OCI-LY3 (cell line): Measurements from ENCODE around the gene RNU7-1.

Source experiments
- H2AFZ ChIP-seq: fragments of 200-600, 300-600 bp; shearing (Covaris generic); 2 replicates; pipeline ENCODE4 v1.6.0; 2014; ENCODE audit warnings: antibody characterized with exemption, low read depth, low read length
- H3K27ac ChIP-seq: fragments of 200-600, 300-600 bp; sonication (generic); 2 replicates; pipeline ENCODE4 v1.5.1; 2014; ENCODE audit warnings: mild to moderate bottlenecking, low read length, moderate library complexity, mixed read lengths
- H3K27me3 ChIP-seq: fragments of 200-600, 300-600 bp; sonication (generic); 2 replicates; pipeline ENCODE4 v1.6.1; 2014; ENCODE audit warnings: low read depth, low read length, mixed read lengths
- H3K36me3 ChIP-seq: fragments of 200-600, 300-600 bp; sonication (generic); replicated peaks from 2 replicates; pipeline ENCODE3; 2014; ENCODE audit warnings: low read depth, low read length, mixed read lengths
- H3K4me1 ChIP-seq: fragments of 300-600, 200-600 bp; sonication (generic); 2 replicates; pipeline ENCODE4 v1.6.1; 2014; ENCODE audit warnings: low read length, mixed read lengths
- H3K4me2 ChIP-seq: fragments of 200-600, 300-600 bp; sonication (generic); 2 replicates; pipeline ENCODE4 v1.6.1; 2014; ENCODE audit warnings: low read length, mixed read lengths
- H3K4me3 ChIP-seq: fragments of 300-600, 200-600 bp; sonication (generic); 2 replicates; pipeline ENCODE4 v1.5.1; 2014; ENCODE audit warnings: antibody characterized with exemption, mild to moderate bottlenecking, low read length, moderate library complexity
- H3K79me2 ChIP-seq: fragments of 300-600, 200-600 bp; shearing (Covaris generic); 2 replicates; pipeline ENCODE4 v1.6.1; 2014; ENCODE audit warnings: mild to moderate bottlenecking, low read length, mixed read lengths
- H3K9ac ChIP-seq: fragments of 300-600, 200-600 bp; shearing (Covaris generic); 2 replicates; pipeline ENCODE4 v1.6.0; 2014; ENCODE audit warnings: mild to moderate bottlenecking, low read length, moderate library complexity
- H3K9me3 ChIP-seq: fragments of 200-600, 300-600 bp; shearing (Covaris generic); 2 replicates; pipeline ENCODE4 v1.6.1; 2014; ENCODE audit warnings: low read length, mixed read lengths; ENCODE audit not compliant: insufficient read depth
- H4K20me1 ChIP-seq: fragments of 200-600, 300-600 bp; sonication (generic); 2 replicates; pipeline ENCODE4 v1.6.1; 2016; ENCODE audit warnings: low read length, mixed read lengths; ENCODE audit not compliant: insufficient read depth
- EZH2phosphoT487 ChIP-seq: fragments of 200-600 bp; shearing (Covaris generic); IDR thresholded peaks from 2 replicates; pipeline ENCODE4 v1.6.1; 2018; ENCODE audit warnings: antibody characterized with exemption, mixed run types, low read depth
- TF ChIP-seq, protein P1 (sequence below): fragments of 200-600, 300-600 bp; sonication (generic); IDR thresholded peaks from 2 replicates; pipeline ENCODE4 v1.5.1; 2014; ENCODE audit warnings: antibody characterized with exemption, low read length, low read depth

RNU7-1 gene

DNA sequence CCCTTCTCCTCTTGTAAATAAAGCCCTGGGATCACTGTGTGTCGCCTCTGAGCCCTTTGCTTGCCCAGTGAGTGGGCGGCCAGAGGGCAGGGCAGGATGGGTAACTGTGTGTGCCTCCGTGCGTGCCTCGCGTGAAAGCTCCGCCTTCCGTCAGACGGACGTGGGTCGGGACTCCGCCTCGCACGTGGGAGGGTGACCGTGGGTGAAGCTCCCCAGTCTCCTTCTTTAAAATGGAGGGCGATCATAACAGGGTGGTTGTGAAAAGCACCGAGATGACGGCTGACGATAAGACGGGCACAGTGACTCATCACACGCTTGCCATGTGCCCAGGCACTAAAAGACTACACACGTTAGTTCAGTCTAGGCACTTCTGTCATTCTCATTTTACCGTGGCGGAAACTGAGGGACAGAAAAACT is 17.7 kb downstream of the RNU7-1 start:
- no peak for TF ChIP-seq EZH2phosphoT487
- TF ChIP-seq, protein P1, sequence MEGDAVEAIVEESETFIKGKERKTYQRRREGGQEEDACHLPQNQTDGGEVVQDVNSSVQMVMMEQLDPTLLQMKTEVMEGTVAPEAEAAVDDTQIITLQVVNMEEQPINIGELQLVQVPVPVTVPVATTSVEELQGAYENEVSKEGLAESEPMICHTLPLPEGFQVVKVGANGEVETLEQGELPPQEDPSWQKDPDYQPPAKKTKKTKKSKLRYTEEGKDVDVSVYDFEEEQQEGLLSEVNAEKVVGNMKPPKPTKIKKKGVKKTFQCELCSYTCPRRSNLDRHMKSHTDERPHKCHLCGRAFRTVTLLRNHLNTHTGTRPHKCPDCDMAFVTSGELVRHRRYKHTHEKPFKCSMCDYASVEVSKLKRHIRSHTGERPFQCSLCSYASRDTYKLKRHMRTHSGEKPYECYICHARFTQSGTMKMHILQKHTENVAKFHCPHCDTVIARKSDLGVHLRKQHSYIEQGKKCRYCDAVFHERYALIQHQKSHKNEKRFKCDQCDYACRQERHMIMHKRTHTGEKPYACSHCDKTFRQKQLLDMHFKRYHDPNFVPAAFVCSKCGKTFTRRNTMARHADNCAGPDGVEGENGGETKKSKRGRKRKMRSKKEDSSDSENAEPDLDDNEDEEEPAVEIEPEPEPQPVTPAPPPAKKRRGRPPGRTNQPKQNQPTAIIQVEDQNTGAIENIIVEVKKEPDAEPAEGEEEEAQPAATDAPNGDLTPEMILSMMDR, result no peak
- peak overlapping the region; percentile 53 for H3K4me2 ChIP-seq
- no peaks in the 10 kb centered on the region for H3K9me3 ChIP-seq
- peak overlapping the region; percentile 29; the same call in 1 of the 2 replicates for H3K4me3 ChIP-seq
- H3K27ac ChIP-seq, result peak overlapping the region; percentile 43
- no peaks in the 10 kb centered on the region for H3K27me3 ChIP-seq
- H3K79me2 ChIP-seq, result no peaks in the 10 kb centered on the region
- peaks cover 55% of the 10 kb centered on the region for H3K4me1 ChIP-seq
- no peak overlapping the region for H2AFZ ChIP-seq
- peak overlapping the region; percentile 48; the same call in 1 of the 2 replicates for H3K9ac ChIP-seq
- no peaks in the 10 kb centered on the region for H4K20me1 ChIP-seq
- peaks cover 43% of the 10 kb centered on the region for H3K36me3 ChIP-seq

DNA sequence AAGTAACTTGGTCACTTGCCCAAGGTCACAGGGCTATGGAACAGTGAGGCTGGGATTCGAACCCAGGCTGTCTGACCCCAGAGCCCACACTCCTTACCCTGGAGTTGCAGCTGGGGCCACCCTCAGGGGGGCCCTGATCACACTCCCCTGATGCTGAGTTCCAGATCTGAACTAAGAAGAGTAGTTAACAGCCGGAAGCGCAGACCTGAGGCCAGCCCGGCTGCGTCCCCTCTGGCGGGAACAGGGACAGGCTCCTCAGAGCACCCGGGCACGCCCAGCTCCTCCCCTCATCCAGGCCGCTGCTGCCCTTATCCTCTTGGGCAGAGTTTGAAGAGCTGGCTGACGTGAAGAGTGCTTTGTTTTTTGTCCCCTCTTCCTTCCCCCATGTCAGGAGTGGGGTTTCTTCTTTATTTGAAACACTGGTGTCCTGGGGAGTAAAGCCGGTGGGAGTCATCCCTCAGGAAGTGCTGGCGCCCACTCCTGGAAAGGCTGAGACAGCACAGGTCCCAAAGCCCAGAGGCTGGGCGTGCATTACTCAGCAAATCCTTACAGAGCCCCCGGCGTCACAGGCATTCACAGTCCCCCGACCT is 18.2 kb downstream of the RNU7-1 start:
- H3K36me3 ChIP-seq, result peaks cover 45% of the 10 kb centered on the region
- TF ChIP-seq EZH2phosphoT487, result no peak
- TF ChIP-seq, protein P1, result peak; percentile 40
- H2AFZ ChIP-seq, result no peak overlapping the region
- H4K20me1 ChIP-seq, result no peaks in the 10 kb centered on the region
- no peaks in the 10 kb centered on the region for H3K79me2 ChIP-seq
- H3K9me3 ChIP-seq, result no peaks in the 10 kb centered on the region
- peak overlapping the region; percentile 29; the same call in 1 of the 2 replicates for H3K4me3 ChIP-seq
- peak overlapping the region; percentile 53 for H3K4me2 ChIP-seq
- H3K27ac ChIP-seq, result peak overlapping the region; percentile 43
- peak overlapping the region; percentile 48; the same call in 1 of the 2 replicates for H3K9ac ChIP-seq
- H3K4me1 ChIP-seq, result peaks cover 55% of the 10 kb centered on the region
- H3K27me3 ChIP-seq, result no peaks in the 10 kb centered on the region

DNA sequence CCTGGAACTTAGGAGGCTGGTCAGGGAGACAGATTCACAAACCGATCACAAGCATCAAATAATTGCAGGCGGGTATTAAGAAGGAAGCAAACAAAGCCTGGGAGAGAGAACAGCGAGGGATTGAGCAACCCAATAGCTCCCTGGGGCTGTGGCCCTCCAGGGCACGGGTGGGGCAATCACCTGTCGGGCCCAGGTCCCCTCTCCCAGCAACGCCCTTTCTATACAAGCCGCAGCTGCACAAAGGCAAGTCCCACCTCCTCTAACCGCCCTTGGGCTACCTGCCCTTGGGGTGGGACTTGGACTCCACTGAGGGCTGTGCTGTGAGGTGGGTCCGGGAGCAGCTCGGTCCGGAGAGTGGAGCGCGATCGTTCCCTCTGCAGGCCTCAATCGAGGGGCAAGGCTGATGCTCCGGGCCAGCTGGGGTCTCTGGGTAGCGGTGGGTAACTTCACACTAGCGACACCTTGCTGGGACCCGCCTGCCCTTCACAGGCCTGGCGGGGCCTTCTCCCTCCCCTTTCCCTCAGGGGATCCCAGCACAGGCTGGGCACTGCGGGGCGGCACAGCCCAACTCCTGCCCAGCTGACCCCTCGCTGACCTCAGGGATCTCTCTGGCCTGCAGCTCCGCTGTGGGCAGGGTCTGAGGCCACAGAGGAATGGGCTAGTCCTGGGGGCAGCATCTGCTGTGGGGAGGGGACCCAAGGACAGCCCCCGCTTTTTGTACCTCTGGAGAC is 18.8 kb downstream of the RNU7-1 start:
- no peaks in the 10 kb centered on the region for H3K9me3 ChIP-seq
- no peaks in the 10 kb centered on the region for H3K27me3 ChIP-seq
- peaks cover 55% of the 10 kb centered on the region for H3K4me1 ChIP-seq
- 0 out of 2 replicates have a peak overlapping the region, but pooled peaks have one; percentile 43 for H3K27ac ChIP-seq
- no peak overlapping the region for H2AFZ ChIP-seq
- H3K4me2 ChIP-seq, result peak overlapping the region; percentile 53
- H3K9ac ChIP-seq, result peak overlapping the region; percentile 48; the same call in 1 of the 2 replicates
- TF ChIP-seq EZH2phosphoT487, result no peak
- TF ChIP-seq, protein P1, result no peak; the same call in 1 of the 2 replicates
- H3K4me3 ChIP-seq, result no peak overlapping the region
- H3K36me3 ChIP-seq, result peaks cover 49% of the 10 kb centered on the region
- no peaks in the 10 kb centered on the region for H4K20me1 ChIP-seq
- H3K79me2 ChIP-seq, result no peaks in the 10 kb centered on the region; the same call in 1 of the 2 replicates

DNA sequence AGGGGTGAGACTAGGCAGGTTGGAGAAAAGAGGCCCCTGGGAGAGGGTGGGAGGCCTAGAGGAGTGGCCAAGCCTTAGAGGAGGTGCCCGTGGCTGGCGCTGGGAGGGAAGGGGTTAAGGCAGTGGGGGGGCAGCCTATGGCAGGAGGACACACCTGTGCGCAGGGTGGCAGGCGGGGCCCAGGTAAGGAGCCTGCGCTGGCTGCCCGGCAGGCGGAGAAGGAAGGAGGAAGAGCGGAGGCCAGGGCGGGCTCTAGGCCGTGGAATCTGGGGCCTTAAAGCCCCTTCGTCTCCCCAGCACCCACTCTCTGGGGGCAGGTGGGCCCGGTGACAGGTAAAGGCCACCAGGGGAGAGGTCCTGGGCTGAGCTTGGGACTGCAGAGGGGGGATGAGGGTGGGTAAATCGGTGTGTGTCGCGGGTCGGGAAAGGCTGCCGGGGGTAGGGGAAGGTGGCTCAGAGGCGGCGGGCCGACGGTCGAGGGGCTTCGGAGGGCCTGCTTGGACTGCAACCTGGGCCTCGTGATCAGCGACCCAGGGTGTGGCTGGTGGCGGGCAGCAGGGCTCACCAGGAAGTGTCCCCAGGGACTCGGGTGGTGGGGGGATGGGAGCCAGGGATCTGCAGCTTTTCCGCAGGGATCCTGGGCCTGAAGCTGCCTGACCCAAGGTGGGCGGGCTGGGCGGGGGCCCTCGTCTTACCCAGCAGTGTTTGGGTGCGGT is 19.6 kb downstream of the RNU7-1 start:
- H3K79me2 ChIP-seq, result peaks cover 6% of the 10 kb centered on the region
- H3K4me2 ChIP-seq, result no peak overlapping the region
- H3K4me1 ChIP-seq, result peaks cover 51% of the 10 kb centered on the region
- H4K20me1 ChIP-seq, result no peaks in the 10 kb centered on the region
- no peak overlapping the region for H2AFZ ChIP-seq
- peaks cover 49% of the 10 kb centered on the region for H3K36me3 ChIP-seq
- no peak overlapping the region for H3K27ac ChIP-seq
- no peak for TF ChIP-seq EZH2phosphoT487
- TF ChIP-seq, protein P1, result no peak
- no peak overlapping the region for H3K4me3 ChIP-seq
- no peaks in the 10 kb centered on the region for H3K9me3 ChIP-seq
- no peaks in the 10 kb centered on the region for H3K27me3 ChIP-seq
- no peak overlapping the region for H3K9ac ChIP-seq
